ENCODE measurements around the gene KAT14. TPM values are rescaled to one million over a fixed set of nuclear protein-coding genes. Genes with fewer than 3 reads are reported as not detected.
"Not testable (repeated sequence)": the region's sequence is repeated elsewhere in the genome, so short reads cannot be mapped to it uniquely, and the experiment has no call there.

Gene KAT14
- total RNA-seq, 1 donor from 2014 or later = 18.3 TPM

DNA sequence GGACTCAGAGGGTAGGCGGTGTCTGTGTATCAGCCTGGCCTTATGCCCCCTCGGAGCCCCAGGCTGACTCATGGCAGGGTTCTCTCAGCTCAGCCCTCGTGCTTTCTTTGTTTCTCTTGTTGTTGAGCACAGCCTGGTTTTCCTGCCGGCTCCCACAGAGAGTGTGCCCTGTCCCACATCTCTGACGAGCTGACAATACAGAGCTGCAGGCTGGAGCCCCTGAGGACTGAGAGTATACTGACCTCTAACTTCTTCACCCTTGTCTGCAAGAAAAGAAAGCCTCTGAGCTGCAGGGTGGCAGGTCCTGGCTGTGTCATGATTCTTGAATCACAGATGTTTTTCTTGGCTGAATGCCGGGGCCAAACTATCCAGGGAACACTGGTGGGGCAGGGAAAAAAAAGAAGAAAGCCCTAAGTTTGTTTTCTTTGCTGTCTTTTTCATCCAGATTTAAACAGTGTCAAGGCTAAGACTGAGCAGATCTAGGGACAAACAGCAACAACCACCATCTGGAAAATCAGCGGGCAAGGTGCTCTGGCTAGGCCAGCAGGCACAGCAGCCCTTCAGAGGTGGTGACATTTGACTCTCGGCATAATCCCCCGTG, 87.4 kb downstream of the KAT14 start:
- peak; percentile 78 for DNase-seq (ENCODE audit: low read depth)

DNA sequence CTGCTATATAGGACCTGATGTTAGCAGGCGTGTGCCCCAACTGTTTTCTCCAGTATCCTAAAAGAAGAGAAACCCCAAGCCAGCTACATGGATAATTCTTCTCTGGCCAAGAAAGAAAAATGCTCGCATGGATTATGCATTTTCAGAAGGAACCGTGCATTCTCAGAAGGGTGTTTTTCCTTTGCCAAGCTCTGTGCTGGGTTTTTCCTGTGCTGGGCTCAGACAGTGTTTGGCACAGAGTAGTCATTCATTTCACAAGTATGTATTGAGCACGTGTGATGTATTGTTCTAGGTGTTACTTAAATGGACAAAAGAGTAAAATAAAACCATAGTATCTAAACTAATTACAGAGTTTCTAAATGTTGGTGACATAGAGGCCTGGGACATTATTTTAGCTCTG, 88.0 kb downstream of the KAT14 start:
- DNase-seq (ENCODE audit: low read depth) = no peak

DNA sequence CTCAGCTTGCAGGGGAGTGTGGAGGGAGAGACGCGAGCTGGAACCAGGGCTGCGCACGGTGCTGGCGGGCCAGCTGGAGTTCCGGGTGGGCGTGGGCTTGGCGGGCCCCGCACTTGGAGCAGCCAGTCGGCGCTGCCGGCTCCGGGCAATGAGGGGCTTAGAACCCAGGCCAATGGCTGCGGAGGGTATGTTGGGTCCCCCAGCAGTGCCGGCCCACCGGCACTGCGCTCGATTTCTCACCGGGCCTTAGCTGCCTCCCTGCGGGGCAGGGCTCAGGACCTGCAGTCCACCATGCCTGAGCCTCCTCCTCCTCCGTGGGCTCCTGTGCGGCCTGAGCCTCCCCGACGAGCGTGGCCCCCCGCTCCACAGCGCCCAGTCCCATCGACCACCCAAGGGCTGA, 89.1 kb downstream of the KAT14 start:
- not testable (repeated sequence) for DNase-seq (ENCODE audit: low read depth)

DNA sequence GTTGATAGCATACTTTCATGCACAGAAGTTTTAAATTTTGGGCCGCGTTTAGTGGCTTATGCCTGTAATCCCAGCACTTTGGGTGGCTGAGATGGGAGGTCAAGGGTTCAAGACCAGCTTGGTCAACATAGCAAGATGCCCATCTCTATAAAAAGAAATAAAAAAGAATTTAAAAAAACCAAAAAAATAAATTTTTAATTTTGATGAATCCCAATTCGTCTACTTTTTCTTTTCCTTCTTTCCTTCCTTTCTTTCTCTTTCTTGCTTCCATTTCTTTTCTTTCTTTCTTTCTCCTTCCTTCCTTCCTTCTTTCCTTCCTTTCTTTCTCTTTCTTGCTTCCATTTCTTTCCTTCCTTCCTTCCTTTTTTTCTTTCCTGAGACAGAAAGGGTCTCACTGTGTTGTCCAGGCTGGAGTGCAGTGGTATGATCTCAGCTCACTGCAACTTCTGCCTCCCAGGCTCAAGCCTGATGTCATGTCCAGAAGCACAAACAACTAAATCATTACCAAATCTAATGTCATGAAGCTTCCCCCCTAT, 95.8 kb downstream of the KAT14 start:
- DNase-seq (ENCODE audit: low read depth) = no peak

Other genes starting within 250 kb of the KAT14 start
- 117 and 165 TPM in 2 replicates for gene SNX5, start 169.1 kb upstream of the KAT14 start, total RNA-seq
- gene MGME1, start 168.8 kb upstream of the KAT14 start, total RNA-seq = 7.8 and 12.9 TPM in 2 replicates
- gene OVOL2, start 79.9 kb upstream of the KAT14 start, total RNA-seq = 0.15 and 2.1 TPM in 2 replicates
- 14.9 and 19.0 TPM in 2 replicates for gene PET117, start within 50 bp of the KAT14 start, total RNA-seq
- 20.7 and 24.5 TPM in 2 replicates for gene ZNF133, start 150.7 kb downstream of the KAT14 start, total RNA-seq